Astrocyte (in vitro differentiated cells and primary cell): ENCODE measurements around the gene CCR2.

Experiments
- CTCF ChIP-seq: IDR thresholded peaks from 2 replicates; pipeline ENCODE4 v1.5.1; 2011; ENCODE audit warnings: low read depth, mild to moderate bottlenecking, inconsistent platforms, low read length, moderate library complexity; ENCODE audit not compliant: insufficient read depth
- EZH2 ChIP-seq: IDR thresholded peaks from 2 replicates; pipeline ENCODE4 v1.6.1; 2012; ENCODE audit warnings: mild to moderate bottlenecking, low read length, inconsistent platforms; ENCODE audit not compliant: insufficient read depth

DNA sequence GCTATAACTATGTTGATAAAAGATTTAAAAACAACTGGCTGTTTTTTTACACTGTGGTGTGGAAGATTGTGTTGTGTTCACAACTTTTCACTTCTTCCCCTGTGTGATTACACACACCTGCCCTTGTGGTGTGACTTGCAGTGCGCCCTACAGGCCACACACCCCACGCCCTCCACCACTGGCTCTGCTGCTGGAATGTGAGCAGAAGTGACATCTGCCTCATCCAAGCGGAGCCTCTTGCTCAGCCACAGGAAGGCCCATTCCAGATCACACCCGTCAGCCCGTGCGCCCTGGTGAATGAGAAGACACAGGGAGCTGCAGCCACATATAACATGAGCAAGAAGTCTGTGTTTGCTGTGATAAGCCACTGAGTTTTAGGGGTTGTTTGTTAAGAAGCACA lies 7.0 kb downstream of the CCR2 start:
- no peak for TF ChIP-seq CTCF
- no peak for TF ChIP-seq EZH2
